ENCODE results near the gene UIMC1. TPM values are rescaled to one million over a fixed set of nuclear protein-coding genes. Genes with fewer than 3 reads are reported as not detected.

The UIMC1 gene
- total RNA-seq, 1 experiment from 2014 or later: 38.4 TPM

GRCh38 chr5:176879663-176880361 is 126.8 kb downstream of the UIMC1 start:
- ATAC-seq (no peak), DNase-seq (ENCODE audit: low read depth, low spot score) (no peak)
- ChIA-PET RAD21 (ENCODE audit: low non-redundant PET in 1 of 2, low total read pairs in 2 of 2, uncharacterized antibody in 2 of 2, unreplicated experiment in 2 of 2) (no interaction called here), POLR2A (no interaction called here), CTCF (no interaction called here)
- TF ChIP-seq POLR2AphosphoS5 (IDR thresholded peaks at IDR 0.05; ENCODE audit: low read depth, low read length) (no peak), CBX3 (IDR thresholded peaks at IDR 0.05; ENCODE audit: low read depth) (no peak), EZH2 (IDR thresholded peaks at IDR 0.05) (no peak), MAX (IDR thresholded peaks at IDR 0.05) (no peak), SP1 (IDR thresholded peaks at IDR 0.05; ENCODE audit: low read depth) (no peak), TCF7L2 (IDR thresholded peaks at IDR 0.05; ENCODE audit: borderline replicate concordance, extremely low read depth, insufficient read depth, insufficient read length) (no peak), FOSL1 (IDR thresholded peaks at IDR 0.05; ENCODE audit: low read depth) (no peak), REST (IDR thresholded peaks at IDR 0.05; ENCODE audit: low read depth) (no peak), RAD21 (IDR thresholded peaks at IDR 0.05; ENCODE audit: low read depth) (no peak)
- H3K9me2 ChIP-seq (ENCODE audit: insufficient read depth): no peaks in the 10 kb centered on the region
- H3K27ac ChIP-seq (ENCODE audit: low read depth, low read length): no peak overlapping the region
- intact Hi-C loops (cut with micrococcal nuclease): no loop called here
- no peak overlapping the region for H3K4me3 ChIP-seq (replicated peaks in 1 of 2; ENCODE audit: low read depth in 1 of 2, low read length in 2 of 2)
- H3K4me1 ChIP-seq (ENCODE audit: control insufficient read depth in 1 of 2, insufficient read depth in 2 of 2, low read length in 2 of 2): no peaks in the 10 kb centered on the region
- no peaks in the 10 kb centered on the region for H3K79me2 ChIP-seq (ENCODE audit: insufficient read depth, low read length)
- BruUV-seq (replicated peaks): no TSS peak
- H3K36me3 ChIP-seq (ENCODE audit: control insufficient read depth in 1 of 2, insufficient read depth in 2 of 2, low read length in 2 of 2): no peaks in the 10 kb centered on the region
- H3K4me2 ChIP-seq (ENCODE audit: low read length): no peak overlapping the region
- H3K9ac ChIP-seq (ENCODE audit: low read length): no peak overlapping the region
- no peaks in the 10 kb centered on the region for H3K9me3 ChIP-seq (ENCODE audit: control insufficient read depth in 1 of 2, insufficient read depth in 1 of 2, low read depth in 1 of 2, low read length in 2 of 2)
- no peaks in the 10 kb centered on the region for H3K27me3 ChIP-seq (ENCODE audit: insufficient read depth, low read length)
- no peaks in the 10 kb centered on the region for H4K20me1 ChIP-seq (ENCODE audit: insufficient read depth)
- no peak overlapping the region for H2AFZ ChIP-seq (ENCODE audit: low read depth, low read length, poor library complexity, severe bottlenecking)

All from HCT116 (cell line).